ENCODE results near the gene FAHD2B. TPM values are rescaled to one million over a fixed set of nuclear protein-coding genes. Genes with fewer than 3 reads are reported as not detected.
A peak's percentile ranks its signal among the peaks of the same experiment; 100 is the strongest.
"Not testable (repeated sequence)": the region's sequence is repeated elsewhere in the genome, so short reads cannot be mapped to it uniquely, and the experiment has no call there.

The FAHD2B gene
- 10 to 100 TPM; 20.7 to 21.2 TPM for total RNA-seq
- 10 to 100 TPM; 13.3 to 25.2 TPM for polyA plus RNA-seq

GRCh38 chr2:97094772-97095611, at the start of gene FAHD2B:
FAHD2B (minus strand) TSS chr2:97094882; CDS start chr2:97091706, 3,176 bp downstream.
- not testable (repeated sequence) for H3K27me3 ChIP-seq (ENCODE audit: insufficient read depth, low read length); H3K27me3 Mint-ChIP-seq; H3K36me3 Mint-ChIP-seq; H3K27ac ChIP-seq (ENCODE audit: low read depth, low read length); H3K9me3 ChIP-seq (ENCODE audit: control insufficient read depth in 1 of 2, low read length in 2 of 2); H3K9me3 Mint-ChIP-seq; H3K36me3 ChIP-seq (ENCODE audit: insufficient read depth, low read length)
- Mint-ChIP-seq H3K27ac (peak within 1 kb of the TSS; percentile 44 to 89 (median 83)), H3K4me1 (peaks cover 5 to 10% (median 8%) of the 10 kb centered on the region in 4 donors), H3K4me3 (peak within 1 kb of the TSS; percentile 72 to 84 (median 77))
- Histone ChIP-seq H3K4me3 (ENCODE audit: low read length in 2 of 2) (peak within 1 kb of the TSS in 1 of 2 donors; percentile 24), H3K4me1 (ENCODE audit: insufficient read depth, low read length) (peaks cover 11% of the 10 kb centered on the region)
- ChIA-PET CTCF (ENCODE audit: partially characterized antibody) (interaction anchor here (0.6 to 1.7 kb wide), 3 partner anchors 18 to 239 kb away, joined by 3 to 8 read pairs (median 3); partner anchors contain the start of genes ANKRD36 and ANKRD39), POLR2A (ENCODE audit: partially characterized antibody) (interaction anchor here (0.9 kb wide), 1 partner anchor 17 kb away, joined by 3 read pairs; no protein-coding TSS in a partner anchor)
- peak; percentile 76 to 90 (median 79) for DNase-seq
- intact Hi-C loops (cut with micrococcal nuclease): loop anchor here (5.0 kb wide), 1 partner anchor 133 kb away; no protein-coding TSS in a partner anchor

GRCh38 chr2:97144016-97144415, 49.3 kb upstream of the FAHD2B start:
- DNase-seq; CTCF ChIA-PET (ENCODE audit: partially characterized antibody); intact Hi-C loops (cut with micrococcal nuclease); H3K4me1 Mint-ChIP-seq; H3K27ac ChIP-seq (ENCODE audit: low read depth, low read length); H3K9me3 ChIP-seq (ENCODE audit: control insufficient read depth in 1 of 2, low read length in 2 of 2); H3K4me3 Mint-ChIP-seq; H3K4me1 ChIP-seq (ENCODE audit: insufficient read depth, low read length); H3K27ac Mint-ChIP-seq; H3K27me3 Mint-ChIP-seq; POLR2A ChIA-PET (ENCODE audit: partially characterized antibody); H3K4me3 ChIP-seq (ENCODE audit: low read length in 2 of 2); H3K9me3 Mint-ChIP-seq; H3K27me3 ChIP-seq (ENCODE audit: insufficient read depth, low read length): not testable (repeated sequence)
- H3K36me3 ChIP-seq (ENCODE audit: insufficient read depth, low read length): peaks cover 11% of the 10 kb centered on the region
- peaks cover 28 to 54% of the 10 kb centered on the region in 2 donors for H3K36me3 Mint-ChIP-seq

- H3K4me3 ChIP-seq (ENCODE audit: low read length in 2 of 2); CTCF ChIA-PET (ENCODE audit: partially characterized antibody); intact Hi-C loops (cut with micrococcal nuclease); H3K27me3 ChIP-seq (ENCODE audit: insufficient read depth, low read length); H3K36me3 ChIP-seq (ENCODE audit: insufficient read depth, low read length); DNase-seq; H3K27me3 Mint-ChIP-seq; POLR2A ChIA-PET (ENCODE audit: partially characterized antibody); H3K9me3 ChIP-seq (ENCODE audit: control insufficient read depth in 1 of 2, low read length in 2 of 2); H3K27ac ChIP-seq (ENCODE audit: low read depth, low read length); H3K4me1 ChIP-seq (ENCODE audit: insufficient read depth, low read length); H3K9me3 Mint-ChIP-seq; H3K4me3 Mint-ChIP-seq; H3K27ac Mint-ChIP-seq: not testable (repeated sequence)
- peaks cover 26 to 28% of the 10 kb centered on the region in 2 donors for H3K36me3 Mint-ChIP-seq
- peaks cover 0 to 11% (median under 1%) of the 10 kb centered on the region in 4 donors for H3K4me1 Mint-ChIP-seq
Measured at GRCh38 chr2:97129090-97129489, 34.4 kb upstream of the FAHD2B start.

GRCh38 chr2:97113882-97114255, 19.2 kb upstream of the FAHD2B start:
- Histone ChIP-seq H3K4me3 (ENCODE audit: low read length in 2 of 2) (peak overlapping the region; percentile 36 to 43), H3K27ac (ENCODE audit: low read depth, low read length) (peak overlapping the region; percentile 71)
- peak overlapping the region; percentile 98 to 99 (median 99) for H3K27ac Mint-ChIP-seq
- ChIA-PET CTCF (ENCODE audit: partially characterized antibody) (interaction anchor here (2.1 to 2.9 kb wide), 3 partner anchors 148 to 257 kb away, joined by 7 to 40 read pairs (median 21); partner anchors contain the start of gene ANKRD39), POLR2A (ENCODE audit: partially characterized antibody) (interaction anchor here (1.5 to 3.4 kb wide), 8 partner anchors 152 to 577 kb away, joined by 3 to 35 read pairs (median 9); partner anchors contain the start of genes ANKRD39, CNNM3 and SEMA4C)
- H3K27me3 ChIP-seq (ENCODE audit: insufficient read depth, low read length); H3K4me1 ChIP-seq (ENCODE audit: insufficient read depth, low read length); H3K36me3 Mint-ChIP-seq; H3K36me3 ChIP-seq (ENCODE audit: insufficient read depth, low read length); H3K27me3 Mint-ChIP-seq; H3K9me3 ChIP-seq (ENCODE audit: control insufficient read depth in 1 of 2, low read length in 2 of 2); H3K9me3 Mint-ChIP-seq: not testable (repeated sequence)
- H3K4me1 Mint-ChIP-seq: peaks cover 5 to 12% (median 7%) of the 10 kb centered on the region in 4 donors
- intact Hi-C loops (cut with micrococcal nuclease): loop anchor here (1.0 to 10.0 kb wide), 3 partner anchors 151 to 479 kb away; partner anchors contain the start of genes CNNM3 and KANSL3
- peak overlapping the region; percentile 98 to 99 (median 99) for H3K4me3 Mint-ChIP-seq
- peak in 1 of 5 donors; percentile 39 for DNase-seq

GRCh38 chr2:97113050-97113881, 18.6 kb upstream of the FAHD2B start, which contains the start of gene ANKRD36:
ANKRD36 (plus strand) TSS chr2:97113153; CDS start chr2:97113740, 587 bp downstream.
- POLR2A ChIA-PET (ENCODE audit: partially characterized antibody): interaction anchor here (1.0 to 3.4 kb wide), 16 partner anchors 148 to 706 kb away, joined by 3 to 35 read pairs (median 4); partner anchors contain the start of genes ANKRD39, CNNM3, CNNM4 and SEMA4C
- H3K4me1 Mint-ChIP-seq: peaks cover 5 to 12% (median 7%) of the 10 kb centered on the region in 4 donors
- H3K36me3 Mint-ChIP-seq; H3K4me1 ChIP-seq (ENCODE audit: insufficient read depth, low read length); H3K36me3 ChIP-seq (ENCODE audit: insufficient read depth, low read length); H3K27me3 Mint-ChIP-seq; H3K27me3 ChIP-seq (ENCODE audit: insufficient read depth, low read length); H3K9me3 Mint-ChIP-seq; H3K9me3 ChIP-seq (ENCODE audit: control insufficient read depth in 1 of 2, low read length in 2 of 2): not testable (repeated sequence)
- CTCF ChIA-PET (ENCODE audit: partially characterized antibody): interaction anchor here (1.0 to 2.9 kb wide), 11 partner anchors 18 to 575 kb away, joined by 3 to 40 read pairs (median 7); partner anchors contain the start of gene ANKRD39
- peak; percentile 85 to 87 (median 87) for DNase-seq
- peak within 1 kb of the TSS; percentile 36 to 64 for H3K4me3 ChIP-seq (ENCODE audit: low read length in 2 of 2)
- peak within 1 kb of the TSS; percentile 98 to 99 (median 99) for H3K4me3 Mint-ChIP-seq
- intact Hi-C loops (cut with micrococcal nuclease): loop anchor here (1.0 to 10.0 kb wide), 3 partner anchors 150 to 478 kb away; partner anchors contain the start of genes CNNM3 and KANSL3
- peak within 1 kb of the TSS; percentile 71 for H3K27ac ChIP-seq (ENCODE audit: low read depth, low read length)
- H3K27ac Mint-ChIP-seq: peak within 1 kb of the TSS; percentile 98 to 99 (median 99)

GRCh38 chr2:97112320-97113049, 17.8 kb upstream of the FAHD2B start:
- H3K4me3 Mint-ChIP-seq: peak overlapping the region; percentile 91 to 98 (median 94)
- H3K9me3 Mint-ChIP-seq: not testable (repeated sequence)

More at GRCh38 chr2:97112320-97113049, 17.8 kb upstream of the FAHD2B start:
- ChIA-PET POLR2A (ENCODE audit: partially characterized antibody) (interaction anchor here (0.7 to 3.4 kb wide), 20 partner anchors 17 to 706 kb away, joined by 3 to 35 read pairs (median 4); partner anchors contain the start of genes ANKRD39, CNNM3, CNNM4 and SEMA4C), CTCF (ENCODE audit: partially characterized antibody) (interaction anchor here (0.8 to 2.9 kb wide), 26 partner anchors 17 to 575 kb away, joined by 3 to 40 read pairs (median 4); partner anchors contain the start of gene ANKRD39)
- H3K4me1 ChIP-seq (ENCODE audit: insufficient read depth, low read length); H3K36me3 ChIP-seq (ENCODE audit: insufficient read depth, low read length); H3K27me3 Mint-ChIP-seq; H3K27me3 ChIP-seq (ENCODE audit: insufficient read depth, low read length); H3K9me3 ChIP-seq (ENCODE audit: control insufficient read depth in 1 of 2, low read length in 2 of 2); H3K36me3 Mint-ChIP-seq: not testable (repeated sequence)
- H3K4me3 ChIP-seq (ENCODE audit: low read length in 2 of 2): peak overlapping the region in 1 of 2 donors; percentile 64
- peak overlapping the region; percentile 71 for H3K27ac ChIP-seq (ENCODE audit: low read depth, low read length)
- intact Hi-C loops (cut with micrococcal nuclease): loop anchor here (1.0 to 10.0 kb wide), 4 partner anchors 100 to 478 kb away; partner anchors contain the start of genes CNNM3 and KANSL3
- peak; percentile 62 to 77 (median 73) for DNase-seq
- peak overlapping the region; percentile 93 to 99 (median 97) for H3K27ac Mint-ChIP-seq
- peaks cover 5 to 12% (median 7%) of the 10 kb centered on the region in 4 donors for H3K4me1 Mint-ChIP-seq

Measured in CD4-positive, alpha-beta memory T cell (primary cell).